NCI-H69 (cell line): ENCODE data around the gene LRRC56.

Experiments
- DNase-seq: peaks from one replicate; lab custom pipeline; 2025; lab: John Stamatoyannopoulos, UW

LRRC56 gene

GRCh38 chr11:598005-598680 is 60.8 kb downstream of the LRRC56 start:
- no peak for DNase-seq

GRCh38 chr11:601573-602245 is 64.4 kb downstream of the LRRC56 start:
- no peak for DNase-seq

DNA sequence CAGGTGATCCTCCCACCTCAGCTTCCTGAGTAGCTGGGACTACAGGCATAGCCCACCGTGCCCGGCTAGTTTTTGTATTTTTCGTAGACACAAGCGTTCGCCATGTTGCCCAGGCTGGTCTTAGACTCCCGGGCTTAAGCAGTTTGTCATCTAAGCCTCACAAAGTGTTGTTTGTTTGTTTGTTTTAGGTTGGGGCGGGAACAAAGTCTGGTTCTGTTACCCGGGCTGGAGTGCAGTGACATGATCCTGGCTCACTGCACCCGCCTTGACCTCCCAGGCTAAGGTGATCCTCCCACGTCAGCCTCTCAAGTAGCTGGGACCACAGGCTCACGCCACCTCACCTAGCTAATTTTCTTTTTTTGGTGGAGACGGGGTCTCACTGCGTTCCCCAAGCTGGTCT is 65.8 kb downstream of the LRRC56 start:
- DNase-seq: no peak
